ENCODE data around the gene SPATA16. TPM values are rescaled to one million over a fixed set of nuclear protein-coding genes. Genes with fewer than 3 reads are reported as not detected.

Gene SPATA16
- total and polyA plus RNA-seq, 2 donors (not counting 1 experiment from before 2014, with no cell fraction given): not detected

DNA sequence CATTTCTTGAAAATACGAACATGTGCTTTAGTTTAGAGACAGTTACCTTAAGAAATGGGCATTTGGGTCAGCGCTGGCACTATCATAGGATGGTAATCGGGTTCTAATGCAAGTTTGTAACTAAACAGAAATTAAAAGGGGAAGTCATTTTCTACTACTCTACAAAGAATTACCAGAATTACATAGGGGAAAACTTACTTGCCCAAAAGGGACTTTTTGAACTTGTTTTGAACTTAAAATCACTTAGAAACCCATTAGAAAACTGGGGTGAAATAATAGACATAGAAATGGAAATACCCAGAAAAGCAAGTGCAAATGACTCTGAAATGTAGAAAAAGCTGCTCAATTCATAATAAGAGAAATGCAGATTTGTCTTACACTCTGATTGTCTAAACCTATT, 44.9 kb downstream of the SPATA16 start:
- H3K27ac ChIP-seq (ENCODE audit: low read length in 2 of 2): no peak overlapping the region
- no peaks in the 10 kb centered on the region for H3K36me3 ChIP-seq (replicated peaks in 1 of 2; ENCODE audit: control extremely low read depth in 1 of 2, control insufficient read depth in 1 of 2, extremely low read depth in 1 of 2, insufficient read depth in 2 of 2, low read length in 1 of 2)
- no CpG with 5 or more reads among the region's 3 CpGs for WGBS (ENCODE audit: insufficient coverage)
- TF ChIP-seq EZH2 (IDR thresholded peaks at IDR 0.05; ENCODE audit: borderline replicate concordance, insufficient read depth, low read depth, low read length, poor library complexity, severe bottlenecking) (no peak), CTCF (IDR thresholded peaks at IDR 0.05) (no peak)
- no peak overlapping the region for H3K4me3 ChIP-seq (ENCODE audit: control extremely low read depth in 1 of 5, extremely low read depth in 1 of 5, insufficient read depth in 1 of 5, low read depth in 2 of 5, low read length in 4 of 5)
- H3K9ac ChIP-seq (ENCODE audit: low read length): no peak overlapping the region
- DNase-seq (no peak), ATAC-seq (ENCODE audit: low read depth) (no peak)
- H3K9me3 ChIP-seq (ENCODE audit: control extremely low read depth in 1 of 3, control insufficient read depth in 2 of 3, insufficient read depth in 1 of 3, low read length in 2 of 3): no peaks in the 10 kb centered on the region
- Mint-ChIP-seq H3K27ac (no peak overlapping the region), H3K4me3 (no peak overlapping the region), H3K4me1 (no peaks in the 10 kb centered on the region), H3K9me3 (ENCODE audit: insufficient read depth) (no peaks in the 10 kb centered on the region), H3K27me3 (no peaks in the 10 kb centered on the region)
- POLR2A ChIA-PET: no interaction called here
- no peak overlapping the region for H2AFZ ChIP-seq (ENCODE audit: insufficient read depth, low read depth, low read length, poor library complexity, severe bottlenecking)
- H3K4me2 ChIP-seq (replicated peaks; ENCODE audit: low read depth, low read length, poor library complexity, severe bottlenecking): no peak overlapping the region
- CTCF ChIA-PET: no interaction called here
- H3K27me3 ChIP-seq (replicated peaks in 1 of 4; ENCODE audit: control extremely low read depth in 1 of 4, control insufficient read depth in 3 of 4, insufficient read depth in 4 of 4, low read length in 3 of 4): no peaks in the 10 kb centered on the region
- H3K4me1 ChIP-seq (ENCODE audit: control insufficient read depth in 2 of 2, insufficient read depth in 2 of 2, low read length in 2 of 2): no peaks in the 10 kb centered on the region
- no peaks in the 10 kb centered on the region for H3K79me2 ChIP-seq (ENCODE audit: control insufficient read depth, insufficient read depth, low read length)
- H4K20me1 ChIP-seq (ENCODE audit: control insufficient read depth, insufficient read depth, low read length, poor library complexity, severe bottlenecking): no peaks in the 10 kb centered on the region
- intact Hi-C loops (cut with micrococcal nuclease): no loop called here

- no peak overlapping the region for H3K4me3 ChIP-seq (ENCODE audit: control extremely low read depth in 1 of 5, extremely low read depth in 1 of 5, insufficient read depth in 1 of 5, low read depth in 2 of 5, low read length in 4 of 5)
- no peaks in the 10 kb centered on the region for H3K4me1 Mint-ChIP-seq
- ATAC-seq (ENCODE audit: low read depth): no peak
- no peak overlapping the region for H2AFZ ChIP-seq (ENCODE audit: insufficient read depth, low read depth, low read length, poor library complexity, severe bottlenecking)
- POLR2A ChIA-PET: no interaction called here
- no peaks in the 10 kb centered on the region for H3K36me3 ChIP-seq (replicated peaks in 1 of 2; ENCODE audit: control extremely low read depth in 1 of 2, control insufficient read depth in 1 of 2, extremely low read depth in 1 of 2, insufficient read depth in 2 of 2, low read length in 1 of 2)
- H3K27ac ChIP-seq (ENCODE audit: low read length in 2 of 2): no peak overlapping the region
- H4K20me1 ChIP-seq (ENCODE audit: control insufficient read depth, insufficient read depth, low read length, poor library complexity, severe bottlenecking): no peaks in the 10 kb centered on the region
- no peak overlapping the region for H3K27ac Mint-ChIP-seq
- intact Hi-C loops (cut with micrococcal nuclease): no loop called here
- WGBS (ENCODE audit: insufficient coverage): no CpG with 5 or more reads among the region's 1 CpG
- no peaks in the 10 kb centered on the region for H3K9me3 Mint-ChIP-seq (ENCODE audit: insufficient read depth)
- H3K4me3 Mint-ChIP-seq: no peak overlapping the region
- no peaks in the 10 kb centered on the region for H3K4me1 ChIP-seq (ENCODE audit: control insufficient read depth in 2 of 2, insufficient read depth in 2 of 2, low read length in 2 of 2)
- no peak for DNase-seq
- no peaks in the 10 kb centered on the region for H3K79me2 ChIP-seq (ENCODE audit: control insufficient read depth, insufficient read depth, low read length)
- H3K9me3 ChIP-seq (ENCODE audit: control extremely low read depth in 1 of 3, control insufficient read depth in 2 of 3, insufficient read depth in 1 of 3, low read length in 2 of 3): no peaks in the 10 kb centered on the region
- no peak overlapping the region for H3K4me2 ChIP-seq (replicated peaks; ENCODE audit: low read depth, low read length, poor library complexity, severe bottlenecking)
- H3K27me3 ChIP-seq (replicated peaks in 1 of 4; ENCODE audit: control extremely low read depth in 1 of 4, control insufficient read depth in 3 of 4, insufficient read depth in 4 of 4, low read length in 3 of 4): no peaks in the 10 kb centered on the region
- TF ChIP-seq CTCF (IDR thresholded peaks at IDR 0.05) (no peak), EZH2 (IDR thresholded peaks at IDR 0.05; ENCODE audit: borderline replicate concordance, insufficient read depth, low read depth, low read length, poor library complexity, severe bottlenecking) (no peak)
- H3K27me3 Mint-ChIP-seq: no peaks in the 10 kb centered on the region
- H3K9ac ChIP-seq (ENCODE audit: low read length): no peak overlapping the region
- CTCF ChIA-PET: no interaction called here
These were observed 49.0 kb downstream of the SPATA16 start for GRCh38 chr3:173092038-173092437.

All from B cell (primary cell).